Urothelium cell line (cell line): Measurements from ENCODE around the gene SULT1A1.
"Not testable (repeated sequence)": the region's sequence is repeated elsewhere in the genome, so short reads cannot be mapped to it uniquely, and the experiment has no call there.

Experiments
- DNase-seq: peaks from one replicate; pipeline ENCODE4 v3.0.0; 2011; ENCODE audit warnings: low spot score, mixed read lengths
- FAIRE-seq: peaks from 2 replicates; lab custom pipeline; 2011; peaks lifted over from hg19 to GRCh38; lab: Jason Lieb, UNC

Gene SULT1A1

DNA sequence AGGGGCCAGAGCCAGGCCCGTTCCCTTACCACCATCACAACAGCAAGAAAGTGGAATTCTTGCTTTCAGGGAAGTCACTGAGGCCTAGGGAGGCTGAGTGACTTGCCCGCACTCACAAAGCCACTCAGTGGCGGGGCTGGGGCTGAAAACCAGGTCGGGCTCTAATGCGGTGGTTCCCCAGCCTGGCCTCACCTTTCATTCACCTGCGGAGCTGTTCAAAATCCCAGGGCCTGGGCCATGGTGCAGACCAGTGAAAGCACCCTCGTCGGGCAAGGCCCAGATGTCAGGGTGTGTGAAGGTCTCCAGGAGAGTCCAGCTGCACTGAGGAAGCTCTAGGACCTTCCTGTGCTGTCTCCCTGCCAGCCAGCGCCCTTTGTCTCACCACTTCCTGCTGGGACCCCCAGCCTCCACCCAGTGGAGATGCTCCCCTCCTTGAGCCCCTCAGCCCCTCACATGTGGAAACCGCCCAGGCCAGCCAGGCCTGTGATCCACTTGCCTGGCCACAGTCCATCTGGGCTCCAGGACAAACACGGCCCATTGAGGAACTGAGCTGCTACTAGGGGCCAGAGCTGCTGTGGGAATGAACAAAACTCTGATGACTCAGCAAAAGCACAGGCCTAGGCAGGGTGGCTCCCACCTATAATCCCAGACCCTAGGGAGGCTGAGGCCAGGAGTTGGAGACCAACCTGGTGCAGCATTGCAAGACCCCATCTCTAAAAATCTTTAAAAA is 812 bp downstream of the SULT1A1 start:
- not testable (repeated sequence) for FAIRE-seq, DNase-seq

GRCh38 chr16:28608496-28608808 is 1.4 kb downstream of the SULT1A1 start:
- not testable (repeated sequence) for FAIRE-seq, DNase-seq

DNA sequence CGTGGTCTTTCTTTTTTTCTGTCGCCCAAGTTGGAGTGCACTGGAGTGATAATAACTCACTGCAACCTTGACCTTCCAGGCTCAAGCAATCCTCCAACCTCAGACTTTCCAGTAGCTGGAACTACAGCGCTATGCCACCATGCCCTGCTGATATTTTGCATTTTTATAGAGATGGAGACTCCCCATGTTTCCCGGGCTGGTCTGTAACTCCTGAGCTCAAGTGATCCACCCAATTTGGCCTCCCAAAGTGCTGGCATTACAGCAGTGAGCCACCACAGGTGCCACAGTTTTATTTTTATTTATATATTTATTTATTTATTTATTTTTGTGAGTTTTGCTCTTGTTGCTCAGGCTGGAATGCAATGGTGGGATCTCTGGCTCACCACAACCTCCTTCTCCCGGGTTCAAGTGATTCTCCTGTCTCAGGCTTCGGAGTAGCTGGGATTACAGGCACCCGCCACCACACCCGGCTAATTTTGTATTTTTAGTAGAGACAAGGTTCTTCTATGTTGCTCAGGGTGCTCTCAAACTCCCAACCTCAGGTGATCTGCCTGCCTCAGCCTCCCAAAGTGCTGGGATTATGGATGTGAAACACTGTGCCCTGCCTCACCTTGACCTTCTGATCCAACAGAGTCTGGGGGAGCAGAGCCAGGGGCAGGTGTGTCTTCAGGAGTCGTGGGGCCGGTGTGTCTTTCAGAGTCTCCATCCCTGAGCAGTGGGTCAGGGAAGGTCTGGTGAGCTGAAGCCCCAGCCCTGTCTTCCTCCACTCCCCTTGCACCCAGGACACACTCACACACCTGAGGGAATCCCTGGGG is 2.0 kb downstream of the SULT1A1 start:
- DNase-seq, FAIRE-seq: not testable (repeated sequence)

- FAIRE-seq (no peak), DNase-seq (no peak)
Measured at GRCh38 chr16:28607116-28607623, 2.7 kb downstream of the SULT1A1 start.

GRCh38 chr16:28606291-28607115 is 3.3 kb downstream of the SULT1A1 start:
- DNase-seq (no peak), FAIRE-seq (no peak)

- FAIRE-seq (no peak), DNase-seq (no peak)
Measured at GRCh38 chr16:28604186-28604565, 5.7 kb downstream of the SULT1A1 start.

DNA sequence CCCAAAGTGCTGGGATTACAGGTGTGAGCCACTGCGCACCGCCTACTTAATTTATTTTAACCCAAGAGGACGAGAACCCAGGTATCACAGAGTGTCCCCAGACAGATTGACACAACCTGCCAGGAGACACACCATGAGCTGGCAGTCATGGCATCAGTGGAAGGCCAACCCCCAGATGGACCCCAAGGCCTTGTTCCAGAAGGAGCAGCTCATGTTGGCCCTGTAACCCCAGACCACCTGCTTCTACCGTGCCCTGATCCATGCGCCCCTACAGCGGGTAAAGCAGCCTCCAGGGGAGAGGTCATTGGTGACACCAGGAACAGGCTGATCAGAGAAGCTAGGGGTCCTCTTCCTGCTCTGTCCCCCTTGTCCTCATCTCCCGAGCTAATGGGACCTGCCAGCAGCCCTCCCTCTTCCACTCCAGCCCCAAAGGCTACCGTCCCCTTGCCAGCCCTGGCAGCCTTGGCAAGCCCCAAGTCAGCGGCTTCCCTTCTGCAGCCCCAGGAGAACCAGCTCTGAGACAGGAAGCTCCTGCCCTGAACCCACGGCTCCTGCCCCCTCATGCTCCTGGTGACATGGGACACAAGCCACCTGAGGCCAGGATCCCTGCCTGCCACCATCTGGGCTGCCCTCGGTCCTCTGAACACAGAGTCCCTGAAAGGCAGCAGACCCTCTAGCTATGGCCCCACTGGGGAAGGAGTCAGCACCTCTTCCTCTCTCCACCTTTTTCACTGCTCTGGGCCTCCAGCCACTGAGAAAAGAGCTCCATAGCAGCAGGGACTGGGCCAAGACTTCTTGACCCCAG is 6.3 kb downstream of the SULT1A1 start:
- DNase-seq (no peak), FAIRE-seq (no peak)

GRCh38 chr16:28602529-28602928 is 7.3 kb downstream of the SULT1A1 start:
- no peak for FAIRE-seq
- no peak for DNase-seq

- DNase-seq, FAIRE-seq: not testable (repeated sequence)
Measured at GRCh38 chr16:28602062-28602461, 7.8 kb downstream of the SULT1A1 start.

DNA sequence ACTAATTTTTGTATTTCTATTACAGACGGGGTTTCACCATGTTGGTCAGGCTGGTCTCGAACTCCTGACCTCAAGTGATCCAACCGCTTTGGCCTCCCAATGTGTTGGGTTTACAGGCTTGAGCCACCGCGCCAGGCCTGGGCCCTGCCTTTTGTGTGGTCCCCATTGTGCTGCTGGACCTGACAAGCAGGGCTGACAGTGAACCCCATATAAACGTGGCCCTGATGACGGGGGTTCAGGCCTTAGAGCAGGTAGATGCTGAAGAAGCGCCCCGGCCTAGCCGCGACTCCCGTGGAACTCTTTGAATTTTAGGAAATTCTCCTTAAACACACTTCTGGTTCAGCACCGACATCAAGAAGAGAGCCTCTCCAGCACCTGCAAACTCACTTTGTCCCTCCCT is 8.3 kb downstream of the SULT1A1 start:
- not testable (repeated sequence) for FAIRE-seq, DNase-seq

DNA sequence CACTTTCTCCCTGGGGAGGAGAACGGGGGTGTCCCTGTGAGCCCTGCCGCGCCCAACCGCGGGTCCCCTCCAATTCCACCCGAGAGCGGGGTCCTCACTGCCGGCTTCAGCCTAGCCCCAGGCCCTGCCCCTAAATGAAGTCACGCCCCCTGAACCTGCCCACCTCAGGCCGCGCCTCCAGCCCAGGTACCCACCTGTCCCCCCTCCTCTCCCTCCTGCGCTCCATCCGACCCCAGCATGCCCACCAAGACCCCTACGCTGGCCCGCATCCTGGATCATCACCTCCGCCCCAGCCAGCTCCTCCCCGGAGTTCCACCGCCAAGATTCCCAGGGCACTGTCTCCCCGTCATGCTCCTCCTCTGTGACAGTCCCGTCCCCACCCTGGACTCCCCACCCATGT is 8.9 kb downstream of the SULT1A1 start:
- not testable (repeated sequence) for DNase-seq, FAIRE-seq

DNA sequence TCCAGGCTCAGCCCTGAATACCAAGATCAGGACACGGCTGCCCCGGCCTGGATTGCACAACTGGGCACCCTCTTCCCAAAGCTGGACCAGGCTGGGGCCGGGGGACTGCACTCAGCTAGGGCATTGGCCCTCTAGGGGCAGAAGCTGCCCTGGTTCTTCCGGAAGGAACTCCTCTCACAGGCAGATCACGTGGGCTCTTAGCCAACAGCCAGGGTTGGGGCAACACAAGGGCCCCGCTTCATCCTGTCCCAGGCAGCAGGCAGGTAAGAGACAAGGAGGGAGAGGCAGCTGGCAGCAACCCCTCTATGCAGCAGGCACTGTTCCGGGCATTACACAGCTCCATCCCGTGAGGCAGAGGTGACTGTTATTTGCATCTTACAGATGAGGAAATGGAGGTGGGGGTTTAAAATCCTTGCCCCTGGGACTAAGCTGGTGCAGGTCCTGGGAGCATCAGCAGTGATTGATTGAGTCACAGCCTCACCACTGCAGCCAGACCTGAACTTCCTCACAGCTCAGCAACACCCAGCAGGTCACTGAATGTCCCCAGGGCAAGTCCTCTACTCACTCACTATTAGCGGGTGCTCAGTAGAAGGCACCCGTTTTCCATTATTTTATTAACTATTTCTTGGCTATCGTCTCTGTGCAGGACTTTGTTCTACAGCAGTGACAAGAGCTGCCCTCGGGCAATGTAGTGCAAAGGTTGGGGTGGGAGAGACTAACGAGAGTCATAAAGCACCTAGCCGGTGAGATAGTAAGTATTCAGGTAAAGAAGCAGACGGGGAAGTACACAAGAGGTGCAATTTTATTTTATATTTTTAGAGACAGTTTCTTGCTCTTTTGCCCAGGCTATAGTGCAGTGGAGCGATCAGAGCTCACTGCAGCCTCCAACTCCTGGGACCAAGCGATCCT is 10.2 kb downstream of the SULT1A1 start:
- FAIRE-seq, DNase-seq: not testable (repeated sequence)

GRCh38 chr16:28597692-28598261 is 12.1 kb downstream of the SULT1A1 start:
- DNase-seq (no peak), FAIRE-seq (no peak)

DNA sequence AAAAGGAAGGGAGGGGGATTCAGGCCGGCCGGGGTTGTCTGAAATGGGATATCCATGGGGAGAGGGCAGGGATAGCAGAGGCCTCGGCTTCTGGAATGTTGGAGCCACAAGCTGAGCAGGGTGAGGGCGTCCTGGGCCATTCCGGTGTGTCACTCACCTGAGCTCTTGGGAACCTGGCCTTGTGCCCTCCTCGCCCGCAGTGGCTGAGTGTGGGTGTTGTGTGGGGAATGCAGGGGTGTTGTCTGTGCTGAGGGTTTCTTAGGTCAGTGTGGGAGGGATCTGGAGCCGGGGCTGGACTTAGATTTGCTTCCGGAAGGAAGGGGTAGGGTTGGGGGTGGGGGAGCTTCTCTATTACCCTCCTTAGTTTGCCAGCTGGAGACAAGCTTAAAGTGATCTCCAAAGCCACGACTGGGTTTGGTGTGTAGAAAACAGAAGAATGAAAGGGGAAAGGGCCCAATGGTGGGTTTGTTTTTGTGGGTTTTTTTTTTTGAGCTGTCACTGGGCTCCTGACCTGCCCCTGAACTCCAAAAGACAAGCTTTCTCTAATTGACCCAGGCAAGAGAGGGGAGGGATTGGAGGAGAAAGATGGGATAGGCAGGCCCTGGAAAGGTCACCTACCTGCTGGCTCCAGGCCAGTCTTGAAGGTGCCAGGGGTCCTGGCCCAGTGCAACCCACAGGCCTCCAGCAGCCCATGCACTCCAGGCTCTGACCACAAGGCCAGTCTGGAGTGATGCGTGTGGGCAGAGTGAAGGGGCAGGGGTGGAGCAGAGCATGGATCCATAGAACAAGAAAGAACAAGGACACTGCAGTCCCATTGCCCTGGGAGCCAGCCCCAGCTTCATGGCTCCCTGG is 12.8 kb downstream of the SULT1A1 start, which contains the start of gene SULT1A2:
Gene SULT1A2 (minus strand): TSS at position 211 of the 852 bp plus-strand sequence. CDS start 1,120 bp downstream, outside the sequence.
- no peak for FAIRE-seq
- peak; percentile 56 for DNase-seq

- DNase-seq (no peak), FAIRE-seq (no peak)
Measured at GRCh38 chr16:28596115-28596630, 13.7 kb downstream of the SULT1A1 start.

GRCh38 chr16:28595451-28595850 is 14.4 kb downstream of the SULT1A1 start:
- not testable (repeated sequence) for DNase-seq, FAIRE-seq

DNA sequence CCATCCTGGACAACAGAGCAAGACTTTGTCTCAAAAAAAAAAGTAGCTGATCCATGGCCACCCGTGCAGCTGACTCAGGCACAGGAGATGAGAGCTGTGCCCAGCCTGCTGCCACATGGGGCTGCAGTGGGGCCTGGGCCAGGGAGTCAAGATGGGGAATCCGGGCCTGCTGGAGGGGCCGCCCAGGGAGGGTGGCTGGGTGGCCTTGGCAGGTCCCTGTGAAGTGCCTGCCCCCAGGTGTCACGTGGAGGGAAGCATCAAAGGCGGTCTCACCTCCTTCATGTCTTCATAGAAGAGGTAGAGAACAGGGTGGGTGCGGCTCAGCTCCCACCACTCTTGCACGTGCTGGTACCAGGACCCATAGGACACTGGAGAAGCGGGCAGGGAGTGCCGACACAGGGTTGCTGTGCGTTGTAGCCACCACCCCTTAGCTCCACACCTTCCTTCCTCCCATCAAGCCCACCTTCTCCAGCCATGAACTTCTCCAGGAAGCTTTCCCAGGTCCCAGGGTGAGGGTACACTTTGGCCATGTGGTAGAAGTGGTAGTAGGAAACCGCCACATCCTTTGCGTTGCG is 16.8 kb downstream of the SULT1A1 start:
- FAIRE-seq (no peak), DNase-seq (no peak)
